MM.1S (cell line): ENCODE results near the gene DDOST.

Experiments
- DNase-seq: peaks from one replicate; pipeline ENCODE4 v3.0.0-alpha.2; 2015
- H2AFZ ChIP-seq: fragments of 300-600 bp; sonication (generic); 2 replicates; pipeline ENCODE4 v1.6.0; 2016; ENCODE audit warnings: antibody characterized with exemption, low read length
- H3F3A ChIP-seq: fragments of 300-600 bp; sonication (generic); 2 replicates; pipeline ENCODE4 v1.6.1; 2016; ENCODE audit warnings: mild to moderate bottlenecking, antibody characterized with exemption, low read length, moderate library complexity, mixed read lengths; ENCODE audit not compliant: insufficient read depth
- H3K27ac ChIP-seq: fragments of 300-600 bp; sonication (generic); 2 replicates; pipeline ENCODE4 v1.5.1; 2016; ENCODE audit warnings: mild to moderate bottlenecking, low read length
- H3K27me3 ChIP-seq: fragments of 300-600 bp; sonication (generic); replicated peaks from 2 replicates; pipeline ENCODE4 v1.6.0; 2016; ENCODE audit warnings: low read length; ENCODE audit not compliant: insufficient read depth
- H3K36me3 ChIP-seq: fragments of 300-600 bp; sonication (generic); replicated peaks from 2 replicates; pipeline ENCODE4 v1.6.1; 2016; ENCODE audit warnings: mild to moderate bottlenecking, low read length, mixed read lengths; ENCODE audit not compliant: insufficient read depth
- H3K4me1 ChIP-seq: fragments of 300-600 bp; sonication (generic); 2 replicates; pipeline ENCODE4 v1.6.1; 2016; ENCODE audit warnings: low read length, mixed read lengths
- H3K4me2 ChIP-seq: fragments of 300-600 bp; sonication (generic); 2 replicates; pipeline ENCODE4 v1.6.0; 2016; ENCODE audit warnings: low read depth, low read length
- H3K4me3 ChIP-seq: fragments of 300-600 bp; sonication (generic); 2 replicates; pipeline ENCODE4 v1.5.1; 2016; ENCODE audit warnings: low read length, mixed read lengths
- H3K79me2 ChIP-seq: fragments of 300-600 bp; sonication (generic); 2 replicates; pipeline ENCODE4 v1.6.1; 2016; ENCODE audit warnings: mixed run types, low read length, mixed read lengths
- H3K9ac ChIP-seq: fragments of 300-600 bp; sonication (generic); 2 replicates; pipeline ENCODE4 v1.6.1; 2016; ENCODE audit warnings: low read length, mixed read lengths
- H3K9me2 ChIP-seq: fragments of 300-600 bp; sonication (generic); replicated peaks from 2 replicates; pipeline ENCODE4 v1.6.1; 2016; ENCODE audit warnings: mild to moderate bottlenecking, low read length, mixed read lengths; ENCODE audit not compliant: insufficient read depth
- H3K9me3 ChIP-seq: fragments of 300-600 bp; sonication (generic); replicated peaks from 2 replicates; pipeline ENCODE4 v1.6.1; 2016; ENCODE audit warnings: mild to moderate bottlenecking, low read length, mixed read lengths; ENCODE audit not compliant: insufficient read depth
- H4K20me1 ChIP-seq: fragments of 300-600 bp; sonication (generic); 2 replicates; pipeline ENCODE4 v1.6.1; 2016; ENCODE audit warnings: mild to moderate bottlenecking, low read length, moderate library complexity, mixed read lengths; ENCODE audit not compliant: insufficient read depth
- CTCF ChIP-seq: fragments of 300-600 bp; sonication (generic); IDR thresholded peaks from 2 replicates; pipeline ENCODE4 v1.5.1; 2016; ENCODE audit warnings: antibody characterized with exemption, low read length, mixed read lengths
- EZH2 ChIP-seq: fragments of 300-600 bp; sonication (generic); optimal IDR thresholded peaks from 2 replicates; pipeline ENCODE3; 2017; ENCODE audit warnings: low read depth, mild to moderate bottlenecking, antibody characterized with exemption, low read length, mixed read lengths
- EZH2phosphoT487 ChIP-seq: fragments of 300-600 bp; sonication (generic); IDR thresholded peaks from 2 replicates; pipeline ENCODE4 v1.6.1; 2018; ENCODE audit warnings: antibody characterized with exemption, low read length

DDOST gene

GRCh38 chr1:20625176-20626097 lies 35.7 kb downstream of the DDOST start:
- no peak for DNase-seq

GRCh38 chr1:20624709-20625108 lies 36.5 kb downstream of the DDOST start:
- H3K9ac ChIP-seq = no peak overlapping the region
- DNase-seq = no peak
- no peak for TF ChIP-seq CTCF
- no peak for TF ChIP-seq EZH2phosphoT487
- TF ChIP-seq EZH2 = no peak
- H4K20me1 ChIP-seq = no peaks in the 10 kb centered on the region
- no peak overlapping the region for H3K4me2 ChIP-seq
- H3K27ac ChIP-seq = no peak overlapping the region
- no peak overlapping the region for H3K4me3 ChIP-seq
- H3K9me3 ChIP-seq = no peaks in the 10 kb centered on the region
- no peaks in the 10 kb centered on the region for H3K9me2 ChIP-seq
- H3K79me2 ChIP-seq = no peaks in the 10 kb centered on the region
- peaks cover 28% of the 10 kb centered on the region for H3K27me3 ChIP-seq
- H2AFZ ChIP-seq = no peak overlapping the region
- no peaks in the 10 kb centered on the region for H3K4me1 ChIP-seq
- H3K36me3 ChIP-seq = no peaks in the 10 kb centered on the region
- H3F3A ChIP-seq = no peaks in the 10 kb centered on the region

More at GRCh38 chr1:20625176-20626097, 35.7 kb downstream of the DDOST start:
- H3K79me2 ChIP-seq = no peaks in the 10 kb centered on the region
- TF ChIP-seq EZH2 (no peak), CTCF (no peak), EZH2phosphoT487 (no peak)
- H3K9me2 ChIP-seq = no peaks in the 10 kb centered on the region
- no peaks in the 10 kb centered on the region for H3K36me3 ChIP-seq
- no peaks in the 10 kb centered on the region for H4K20me1 ChIP-seq
- H3K9me3 ChIP-seq = no peaks in the 10 kb centered on the region
- H3K27ac ChIP-seq = no peak overlapping the region
- no peak overlapping the region for H3K4me2 ChIP-seq
- H3K9ac ChIP-seq = no peak overlapping the region
- peaks cover 35% of the 10 kb centered on the region for H3K27me3 ChIP-seq
- H3K4me1 ChIP-seq = no peaks in the 10 kb centered on the region
- no peak overlapping the region for H3K4me3 ChIP-seq
- no peak overlapping the region for H2AFZ ChIP-seq
- no peaks in the 10 kb centered on the region for H3F3A ChIP-seq

- Histone ChIP-seq H2AFZ (no peak overlapping the region), H3K79me2 (no peaks in the 10 kb centered on the region), H3K27ac (no peak overlapping the region), H3F3A (no peaks in the 10 kb centered on the region), H3K4me1 (peaks cover 11% of the 10 kb centered on the region), H3K4me2 (no peak overlapping the region), H3K27me3 (peaks cover 10% of the 10 kb centered on the region), H3K9ac (no peak overlapping the region), H3K36me3 (no peaks in the 10 kb centered on the region), H3K4me3 (no peak overlapping the region), H3K9me2 (no peaks in the 10 kb centered on the region), H3K9me3 (no peaks in the 10 kb centered on the region), H4K20me1 (no peaks in the 10 kb centered on the region)
- DNase-seq = no peak
- TF ChIP-seq EZH2phosphoT487 (no peak), EZH2 (no peak), CTCF (no peak)
Measured at GRCh38 chr1:20621012-20621411, 40.2 kb downstream of the DDOST start.
